Measurements from ENCODE around the gene FAM227A. TPM values are rescaled to one million over a fixed set of nuclear protein-coding genes. Genes with fewer than 3 reads are reported as not detected.

The FAM227A gene
- total and polyA plus RNA-seq, 2 donors from 2014 or later: 0.80 to 3.4 TPM

DNA sequence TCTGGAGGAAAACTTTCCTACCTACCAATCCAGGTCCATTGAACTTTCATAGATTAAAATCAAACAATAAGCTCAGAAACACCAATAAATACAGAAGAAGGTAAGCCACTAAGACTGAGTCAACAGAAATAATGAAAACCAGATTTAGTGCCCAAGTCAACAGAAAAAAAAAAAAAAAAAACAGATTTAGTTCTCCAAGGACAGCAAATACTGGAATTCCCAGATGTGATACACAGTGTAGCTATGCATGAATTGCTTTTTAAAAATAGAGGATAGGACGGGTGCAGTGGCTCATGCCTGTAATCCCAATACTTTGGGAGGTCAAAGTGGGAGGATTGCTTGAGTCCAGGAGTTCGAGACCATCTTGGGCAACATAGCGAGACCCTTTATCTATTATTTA is 101.9 kb downstream of the FAM227A start:
- Histone ChIP-seq H3K9ac (ENCODE audit: low read length in 3 of 3) (no peak overlapping the region), H3K36me3 (ENCODE audit: control insufficient read depth in 2 of 3, insufficient read depth in 3 of 3, low read length in 3 of 3) (no peaks in the 10 kb centered on the region), H3K4me3 (ENCODE audit: low read length in 3 of 3) (no peak overlapping the region), H3K27ac (ENCODE audit: low read depth in 2 of 2, low read length in 2 of 2) (no peak overlapping the region), H3K27me3 (ENCODE audit: control insufficient read depth, insufficient read depth, low read length) (no peaks in the 10 kb centered on the region), H3K9me3 (ENCODE audit: control insufficient read depth in 2 of 3, insufficient read depth in 1 of 3, low read length in 3 of 3) (no peaks in the 10 kb centered on the region), H3K4me1 (ENCODE audit: control insufficient read depth in 2 of 3, insufficient read depth in 2 of 3, low read depth in 1 of 3, low read length in 3 of 3) (no peaks in the 10 kb centered on the region)
- intact Hi-C loops (cut with DNase I): no loop called here
- FAIRE-seq (no peak), DNase-seq (no peak)
- TF ChIP-seq, protein P1, sequence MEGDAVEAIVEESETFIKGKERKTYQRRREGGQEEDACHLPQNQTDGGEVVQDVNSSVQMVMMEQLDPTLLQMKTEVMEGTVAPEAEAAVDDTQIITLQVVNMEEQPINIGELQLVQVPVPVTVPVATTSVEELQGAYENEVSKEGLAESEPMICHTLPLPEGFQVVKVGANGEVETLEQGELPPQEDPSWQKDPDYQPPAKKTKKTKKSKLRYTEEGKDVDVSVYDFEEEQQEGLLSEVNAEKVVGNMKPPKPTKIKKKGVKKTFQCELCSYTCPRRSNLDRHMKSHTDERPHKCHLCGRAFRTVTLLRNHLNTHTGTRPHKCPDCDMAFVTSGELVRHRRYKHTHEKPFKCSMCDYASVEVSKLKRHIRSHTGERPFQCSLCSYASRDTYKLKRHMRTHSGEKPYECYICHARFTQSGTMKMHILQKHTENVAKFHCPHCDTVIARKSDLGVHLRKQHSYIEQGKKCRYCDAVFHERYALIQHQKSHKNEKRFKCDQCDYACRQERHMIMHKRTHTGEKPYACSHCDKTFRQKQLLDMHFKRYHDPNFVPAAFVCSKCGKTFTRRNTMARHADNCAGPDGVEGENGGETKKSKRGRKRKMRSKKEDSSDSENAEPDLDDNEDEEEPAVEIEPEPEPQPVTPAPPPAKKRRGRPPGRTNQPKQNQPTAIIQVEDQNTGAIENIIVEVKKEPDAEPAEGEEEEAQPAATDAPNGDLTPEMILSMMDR (IDR thresholded peaks at IDR 0.05; ENCODE audit: borderline replicate concordance, extremely low read depth, insufficient read depth): no peak

DNA sequence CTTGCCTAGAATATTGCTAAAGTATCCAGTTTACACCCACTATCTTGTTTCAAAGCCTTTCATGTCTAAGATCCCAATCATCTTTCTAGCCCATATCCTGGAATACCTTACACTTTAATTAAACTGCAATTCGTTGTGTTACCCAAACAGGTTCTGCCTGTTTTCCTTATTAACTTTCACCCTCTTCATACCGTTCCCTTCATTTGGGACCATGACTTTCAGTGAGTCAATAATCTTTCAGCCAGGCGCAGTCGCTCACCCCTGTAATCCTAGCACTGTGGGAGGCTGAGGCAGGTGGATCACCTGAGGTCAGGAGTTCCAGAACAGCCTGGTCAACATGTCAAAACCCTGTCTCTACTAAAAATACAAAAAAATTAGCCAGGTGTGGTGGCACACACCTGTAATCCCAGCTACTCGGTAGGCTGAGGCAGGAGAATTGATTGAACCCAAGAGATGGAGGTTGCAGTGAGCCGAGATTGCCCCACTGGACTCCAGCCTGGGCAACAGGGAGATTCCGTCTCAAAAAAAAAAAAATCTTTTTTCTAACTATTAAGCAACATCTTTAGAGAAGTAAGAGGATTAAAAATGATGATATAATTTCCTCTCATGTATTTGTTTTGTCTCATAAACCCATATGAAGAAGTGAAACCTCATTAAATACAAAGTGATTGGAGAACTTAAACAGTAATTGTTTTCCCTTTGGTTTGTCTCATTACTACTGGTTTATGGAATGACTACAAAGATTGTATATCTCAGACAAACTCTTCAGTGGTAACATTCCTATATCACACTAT is 106.9 kb downstream of the FAM227A start:
- peak overlapping the region in 1 of 2 donors; percentile 47 for H3K27ac ChIP-seq (ENCODE audit: low read depth in 2 of 2, low read length in 2 of 2)
- intact Hi-C loops (cut with DNase I): no loop called here
- no peaks in the 10 kb centered on the region for H3K36me3 ChIP-seq (ENCODE audit: control insufficient read depth in 2 of 3, insufficient read depth in 3 of 3, low read length in 3 of 3)
- FAIRE-seq: no peak
- no peaks in the 10 kb centered on the region for H3K27me3 ChIP-seq (ENCODE audit: control insufficient read depth, insufficient read depth, low read length)
- no peaks in the 10 kb centered on the region for H3K9me3 ChIP-seq (ENCODE audit: control insufficient read depth in 2 of 3, insufficient read depth in 1 of 3, low read length in 3 of 3)
- H3K4me1 ChIP-seq (ENCODE audit: control insufficient read depth in 2 of 3, insufficient read depth in 2 of 3, low read depth in 1 of 3, low read length in 3 of 3): no peaks in the 10 kb centered on the region
- TF ChIP-seq, protein P1 (IDR thresholded peaks at IDR 0.05; ENCODE audit: borderline replicate concordance, extremely low read depth, insufficient read depth): no peak
- H3K9ac ChIP-seq (ENCODE audit: low read length in 3 of 3): no peak overlapping the region
- no peak overlapping the region for H3K4me3 ChIP-seq (ENCODE audit: low read length in 3 of 3)
- DNase-seq: peak in 3 of 5 donors; percentile 24 to 74 (median 70)

DNA sequence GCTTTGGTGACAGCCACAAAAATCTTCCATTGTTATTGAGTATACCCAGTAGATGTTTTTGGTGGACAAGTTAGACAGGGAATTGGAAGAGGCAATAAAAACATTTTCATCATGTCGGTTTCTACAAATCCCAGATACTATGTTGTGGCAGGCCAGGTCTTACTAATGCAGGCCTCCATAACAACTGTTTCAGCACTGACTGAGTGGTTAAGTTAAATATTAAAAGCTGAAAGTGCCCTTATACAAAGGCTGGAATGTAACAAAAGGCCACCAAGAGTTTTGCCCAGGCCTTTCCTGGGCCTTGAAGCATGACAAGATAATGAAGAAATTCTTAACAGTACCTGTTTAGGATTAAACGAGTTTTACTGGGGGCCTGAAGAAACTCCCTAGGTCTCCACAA is 115.5 kb downstream of the FAM227A start:
- Histone ChIP-seq H3K4me1 (ENCODE audit: control insufficient read depth in 2 of 3, insufficient read depth in 2 of 3, low read depth in 1 of 3, low read length in 3 of 3) (peaks cover 0 to 12% (median 5%) of the 10 kb centered on the region in 3 donors), H3K27me3 (ENCODE audit: control insufficient read depth, insufficient read depth, low read length) (no peaks in the 10 kb centered on the region), H3K9ac (ENCODE audit: low read length in 3 of 3) (peak overlapping the region in 1 of 3 donors; percentile 51), H3K4me3 (ENCODE audit: low read length in 3 of 3) (peak overlapping the region in 1 of 3 donors; percentile 17), H3K9me3 (ENCODE audit: control insufficient read depth in 2 of 3, insufficient read depth in 1 of 3, low read length in 3 of 3) (no peaks in the 10 kb centered on the region), H3K27ac (ENCODE audit: low read depth in 2 of 2, low read length in 2 of 2) (peak overlapping the region in 1 of 2 donors; percentile 32), H3K36me3 (ENCODE audit: control insufficient read depth in 2 of 3, insufficient read depth in 3 of 3, low read length in 3 of 3) (no peaks in the 10 kb centered on the region)
- intact Hi-C loops (cut with DNase I): no loop called here
- DNase-seq (peak in 3 of 5 donors; percentile 26 to 73 (median 70)), FAIRE-seq (peak; percentile 45)
- TF ChIP-seq, protein P1 (IDR thresholded peaks at IDR 0.05; ENCODE audit: borderline replicate concordance, extremely low read depth, insufficient read depth): no peak

Measured in kidney (tissue), 14 donors.